Effector memory CD8-positive, alpha-beta T cell (primary cell): ENCODE measurements around the gene HSPA1L.
A peak's percentile ranks its signal among the peaks of the same experiment; 100 is the strongest.

Source experiments
- ATAC-seq: fragments of 150-1000 bp; cut with Tn5 transposase; replicated peaks from 2 replicates; pipeline ENCODE4 v1.10.0; 2021; ENCODE audit warnings: mild to moderate bottlenecking, moderate library complexity
- DNase-seq, 3 experiments: peaks; one replicate each; pipeline ENCODE4 v3.0.0; 2021
- H3K27ac Mint-ChIP-seq, 2 donors: one replicate each; pipeline ENCODE4 v1.8.0; 2022; ENCODE audit warnings: mild to moderate bottlenecking in 2 of 2, mixed read lengths in 2 of 2, moderate library complexity in 2 of 2
- H3K27me3 Mint-ChIP-seq, 2 donors: one replicate each; pipeline ENCODE4 v1.8.0; 2022; ENCODE audit warnings: mixed read lengths in 2 of 2
- H3K36me3 Mint-ChIP-seq: one replicate; pipeline ENCODE4 v1.8.0; 2022; ENCODE audit warnings: mild to moderate bottlenecking, moderate library complexity, mixed read lengths; ENCODE audit not compliant: insufficient read depth
- H3K4me1 Mint-ChIP-seq, 2 donors: one replicate each; pipeline ENCODE4 v1.8.0; 2022; ENCODE audit warnings: low read depth in 2 of 2, mixed read lengths in 2 of 2
- H3K4me3 Mint-ChIP-seq, 2 donors: one replicate each; pipeline ENCODE4 v1.8.0; 2022; ENCODE audit warnings: mild to moderate bottlenecking in 2 of 2, mixed read lengths in 2 of 2, moderate library complexity in 2 of 2
- H3K9me3 Mint-ChIP-seq, 2 donors: one replicate each; pipeline ENCODE4 v1.8.0; 2022; ENCODE audit warnings: mixed read lengths in 2 of 2

HSPA1L gene

DNA sequence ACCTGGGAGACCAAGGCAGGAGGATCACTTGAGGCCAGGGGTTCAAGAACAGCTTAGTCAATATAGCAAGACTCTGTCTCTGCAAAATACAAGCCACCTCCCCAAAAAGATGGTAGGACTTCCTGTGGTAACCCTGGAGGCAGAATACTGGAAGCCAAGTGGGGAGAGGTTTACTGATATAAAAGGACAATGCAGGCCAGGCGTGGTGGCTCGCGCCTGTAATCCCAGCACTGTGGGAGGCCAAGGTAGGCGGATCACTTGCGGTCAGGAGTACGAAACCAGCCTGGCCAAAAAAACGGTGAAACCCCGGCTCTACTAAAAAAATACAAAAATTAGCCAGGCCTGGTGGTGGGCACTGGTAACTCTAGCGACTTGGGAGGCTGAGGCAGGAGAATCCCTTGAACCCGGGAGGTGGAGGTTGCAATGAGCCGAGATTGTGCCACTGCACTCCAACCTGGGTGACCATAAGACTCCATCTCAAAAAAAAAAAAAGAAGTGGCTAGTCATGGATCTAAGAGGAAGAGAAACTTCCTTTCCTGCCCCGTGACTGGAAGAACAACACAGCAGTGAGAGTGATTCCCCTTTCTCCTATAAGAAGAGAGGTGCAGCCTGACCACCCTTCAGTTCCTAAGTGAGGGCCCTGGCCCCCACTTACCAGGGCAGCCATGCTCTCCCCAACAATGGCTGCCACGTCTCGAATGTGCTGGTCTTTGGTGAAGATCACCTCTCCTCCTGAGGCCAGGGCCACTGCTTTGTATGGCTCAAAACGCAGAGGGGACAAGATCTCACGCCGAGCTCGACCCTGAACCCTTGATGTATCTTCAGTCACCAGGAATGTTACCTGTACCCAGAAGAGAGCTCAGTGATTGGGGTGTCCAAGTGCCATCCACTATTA is 46.5 kb downstream of the HSPA1L start:
- no peaks in the 10 kb centered on the region for H3K27me3 Mint-ChIP-seq
- H3K27ac Mint-ChIP-seq: no peak overlapping the region
- H3K4me1 Mint-ChIP-seq: peaks cover 21 to 23% of the 10 kb centered on the region in 2 donors
- no peaks in the 10 kb centered on the region for H3K9me3 Mint-ChIP-seq
- no peak overlapping the region for H3K4me3 Mint-ChIP-seq
- no peak for ATAC-seq
- peaks cover 8% of the 10 kb centered on the region for H3K36me3 Mint-ChIP-seq
- no peak for DNase-seq

DNA sequence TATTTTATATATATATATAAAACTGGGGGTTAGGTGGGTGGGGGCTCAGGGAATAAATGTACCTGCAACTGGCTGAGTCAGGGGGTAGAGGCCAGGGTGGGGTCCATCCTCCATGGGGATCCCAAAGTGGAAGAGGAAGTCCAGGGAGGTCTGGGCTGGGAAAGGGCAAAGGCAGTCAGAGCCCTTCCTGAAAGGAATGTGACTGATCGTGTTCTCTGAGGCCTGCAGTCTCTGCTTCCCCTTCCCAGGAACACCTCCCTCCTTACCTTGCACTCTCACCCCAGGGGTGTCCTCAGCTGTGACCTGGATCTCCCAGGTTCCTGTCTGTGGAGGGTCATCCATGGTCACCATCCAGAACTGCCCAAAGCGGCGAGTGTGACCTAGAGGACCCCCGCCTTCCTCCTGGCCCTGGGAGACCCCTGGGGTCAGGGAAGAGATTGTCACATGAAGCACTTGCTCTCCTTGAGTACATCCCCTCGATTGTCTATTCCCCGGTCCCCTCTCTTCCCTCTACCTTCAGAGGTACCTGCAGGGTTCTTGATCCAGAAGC is 47.9 kb downstream of the HSPA1L start:
- no peaks in the 10 kb centered on the region for H3K9me3 Mint-ChIP-seq
- H3K4me3 Mint-ChIP-seq: no peak overlapping the region
- peaks cover 5% of the 10 kb centered on the region for H3K36me3 Mint-ChIP-seq
- no peak overlapping the region for H3K27ac Mint-ChIP-seq
- H3K27me3 Mint-ChIP-seq: no peaks in the 10 kb centered on the region
- peaks cover 12 to 20% of the 10 kb centered on the region in 2 donors for H3K4me1 Mint-ChIP-seq
- DNase-seq: no peak
- no peak for ATAC-seq

DNA sequence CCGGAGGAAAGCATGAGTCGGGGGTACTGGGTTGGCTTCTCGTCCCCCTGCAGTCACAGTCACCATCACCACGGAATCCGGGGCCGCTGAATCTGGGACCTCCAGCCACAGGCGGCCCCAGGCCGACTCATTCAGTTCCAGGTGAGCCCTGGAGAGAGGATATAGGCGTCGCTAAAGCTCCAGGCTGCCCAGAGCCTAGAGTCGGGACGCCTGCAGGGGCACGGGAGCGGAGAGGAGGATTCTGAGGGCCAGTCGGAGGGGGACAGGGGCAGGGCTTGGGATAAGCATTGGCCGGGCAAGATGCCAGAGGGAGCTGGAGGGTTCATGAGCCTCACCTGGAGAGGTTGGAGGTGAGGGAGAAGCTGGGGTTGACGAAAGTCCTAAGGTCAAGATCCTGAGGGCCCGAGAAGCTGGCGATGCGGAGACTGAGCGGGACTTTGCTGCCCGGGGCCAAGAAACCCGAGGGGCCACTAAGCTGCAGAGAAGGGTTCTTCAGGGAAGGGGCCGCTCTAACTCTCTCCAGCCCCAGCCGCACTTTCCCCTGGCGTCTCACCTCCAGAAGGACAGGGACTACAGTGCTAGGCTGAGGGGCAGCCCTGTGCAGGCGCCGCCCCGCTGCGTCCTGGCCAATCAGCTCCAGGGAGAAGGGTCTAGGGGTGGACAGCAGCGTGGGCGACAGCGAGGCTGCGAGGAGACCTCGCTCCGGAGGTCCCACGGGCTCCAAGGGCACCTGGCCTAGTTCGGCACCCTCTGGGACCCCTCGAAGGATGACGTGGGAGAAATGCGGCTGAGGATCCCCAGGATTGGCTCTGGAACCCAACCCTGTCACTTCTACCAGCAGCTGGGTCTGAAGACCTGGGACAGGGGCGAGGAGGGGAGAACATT is 48.9 kb downstream of the HSPA1L start:
- H3K9me3 Mint-ChIP-seq: no peaks in the 10 kb centered on the region
- H3K27me3 Mint-ChIP-seq: no peaks in the 10 kb centered on the region
- no peak overlapping the region for H3K4me3 Mint-ChIP-seq
- H3K36me3 Mint-ChIP-seq: peaks cover 6% of the 10 kb centered on the region
- ATAC-seq (no peak), DNase-seq (no peak)
- no peak overlapping the region for H3K27ac Mint-ChIP-seq
- peaks cover 7 to 15% of the 10 kb centered on the region in 2 donors for H3K4me1 Mint-ChIP-seq

DNA sequence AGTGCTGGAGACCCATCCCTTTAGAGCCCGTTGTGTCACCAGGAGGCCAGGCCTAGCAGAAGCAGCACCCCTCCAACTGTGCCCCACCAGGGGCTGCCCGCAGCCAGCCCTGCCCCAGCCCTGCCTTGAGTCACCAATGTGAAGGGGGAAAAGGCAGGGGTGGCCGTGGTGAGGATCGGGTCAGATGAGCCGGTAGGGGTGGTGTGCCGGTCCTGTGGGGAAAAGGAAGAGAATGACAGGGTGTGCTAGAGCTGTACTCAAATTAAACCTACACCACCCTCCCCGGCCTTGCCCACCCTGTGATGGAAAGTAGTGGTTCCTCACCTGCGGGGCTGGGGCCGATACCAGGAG is 49.5 kb downstream of the HSPA1L start:
- no peak overlapping the region for H3K4me3 Mint-ChIP-seq
- no peak for ATAC-seq
- peak overlapping the region in 1 of 2 donors; percentile 35 for H3K27ac Mint-ChIP-seq

DNA sequence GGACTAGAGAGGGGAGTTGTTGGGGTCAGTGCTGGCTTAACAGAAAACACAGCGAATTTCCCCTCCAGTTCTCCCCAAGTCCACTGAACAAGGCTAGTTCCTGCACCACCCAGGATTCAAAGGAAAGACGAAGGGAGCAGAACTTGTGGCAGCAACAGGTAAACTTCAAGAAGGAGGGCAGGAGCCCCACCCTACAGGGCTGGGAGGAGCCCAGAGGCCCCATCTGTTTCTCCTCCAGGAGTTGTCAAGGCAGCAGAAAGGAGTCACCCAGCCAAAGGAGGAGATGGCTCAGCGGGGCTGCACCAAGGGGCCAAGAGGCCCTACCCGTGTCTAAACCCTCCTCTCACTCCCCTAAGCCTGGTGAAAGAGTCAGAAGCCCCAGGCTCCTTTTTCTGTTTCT is 50.9 kb downstream of the HSPA1L start:
- Mint-ChIP-seq H3K4me1 (peaks cover 0 to 7% of the 10 kb centered on the region in 2 donors), H3K27ac (peak overlapping the region in 1 of 2 donors; percentile 31), H3K36me3 (peaks cover 4% of the 10 kb centered on the region), H3K9me3 (no peaks in the 10 kb centered on the region), H3K4me3 (no peak overlapping the region), H3K27me3 (no peaks in the 10 kb centered on the region)
- ATAC-seq (no peak), DNase-seq (no peak)

More for the DNA sequence above, 49.5 kb downstream of the HSPA1L start:
- Mint-ChIP-seq H3K36me3 (peaks cover 6% of the 10 kb centered on the region), H3K4me1 (peaks cover 6 to 13% of the 10 kb centered on the region in 2 donors), H3K27me3 (no peaks in the 10 kb centered on the region), H3K9me3 (no peaks in the 10 kb centered on the region)
- DNase-seq: no peak

DNA sequence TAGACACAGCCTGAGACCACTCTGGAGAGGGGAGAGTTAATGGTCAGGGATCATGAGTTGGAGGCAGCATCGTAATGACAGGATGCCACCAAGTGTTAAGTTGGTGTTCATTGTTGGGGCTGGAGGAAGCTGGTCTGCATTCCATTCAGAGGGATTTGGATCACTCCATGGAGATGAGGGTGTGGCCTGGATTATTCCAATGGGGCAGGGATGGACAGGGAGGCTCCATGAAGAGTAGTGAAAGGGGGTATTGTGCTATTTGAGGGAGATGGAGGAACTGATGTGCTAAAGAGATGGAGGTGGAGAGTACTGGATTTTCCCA is 51.5 kb downstream of the HSPA1L start:
- DNase-seq (no peak), ATAC-seq (no peak)
- H3K4me1 Mint-ChIP-seq: peaks cover 0 to 7% of the 10 kb centered on the region in 2 donors
- no peaks in the 10 kb centered on the region for H3K9me3 Mint-ChIP-seq
- H3K4me3 Mint-ChIP-seq: no peak overlapping the region
- peak overlapping the region; percentile 31 to 83 for H3K27ac Mint-ChIP-seq
- H3K27me3 Mint-ChIP-seq: no peaks in the 10 kb centered on the region
- H3K36me3 Mint-ChIP-seq: peaks cover 4% of the 10 kb centered on the region

DNA sequence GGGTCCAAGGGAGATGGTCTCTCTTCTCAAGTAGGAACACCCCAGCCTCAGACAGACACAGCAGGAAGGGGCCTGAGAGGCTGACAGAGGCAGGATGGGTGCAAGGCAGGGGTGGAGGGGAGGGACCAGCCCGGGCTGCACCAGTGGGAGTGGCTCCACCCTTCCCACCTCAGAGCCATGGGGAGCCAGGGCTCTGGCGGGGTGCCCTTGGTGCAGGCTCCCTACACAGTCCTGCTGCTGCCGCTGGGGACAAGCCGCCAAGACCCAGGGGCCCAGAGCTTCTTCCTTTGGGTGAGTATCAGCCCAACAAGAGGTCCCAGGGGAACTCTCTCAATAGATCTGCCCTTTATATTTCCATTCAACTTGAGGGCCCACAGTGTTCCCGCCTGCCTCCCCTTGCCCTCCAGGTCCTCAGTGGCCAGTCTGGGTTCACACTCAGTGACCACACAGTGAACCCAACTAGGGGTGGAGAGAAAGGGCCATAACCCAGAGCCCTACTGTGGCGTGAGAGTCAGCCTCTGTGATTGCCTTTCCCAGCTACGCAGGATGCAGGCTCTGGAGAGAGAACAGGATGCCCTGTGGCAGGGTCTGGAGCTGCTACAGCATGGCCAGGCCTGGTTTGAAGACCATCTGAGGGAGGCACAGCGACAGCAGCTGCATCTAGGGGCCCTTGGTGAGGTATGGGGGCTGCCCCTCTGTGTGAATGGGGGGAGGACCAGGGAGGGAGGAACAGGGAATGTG is 52.0 kb downstream of the HSPA1L start:
- ATAC-seq (no peak), DNase-seq (no peak)
- Mint-ChIP-seq H3K9me3 (no peaks in the 10 kb centered on the region), H3K27me3 (no peaks in the 10 kb centered on the region), H3K36me3 (peaks cover 4% of the 10 kb centered on the region), H3K4me1 (peaks cover 0 to 7% of the 10 kb centered on the region in 2 donors), H3K4me3 (no peak overlapping the region), H3K27ac (peak overlapping the region; percentile 31 to 83)

DNA sequence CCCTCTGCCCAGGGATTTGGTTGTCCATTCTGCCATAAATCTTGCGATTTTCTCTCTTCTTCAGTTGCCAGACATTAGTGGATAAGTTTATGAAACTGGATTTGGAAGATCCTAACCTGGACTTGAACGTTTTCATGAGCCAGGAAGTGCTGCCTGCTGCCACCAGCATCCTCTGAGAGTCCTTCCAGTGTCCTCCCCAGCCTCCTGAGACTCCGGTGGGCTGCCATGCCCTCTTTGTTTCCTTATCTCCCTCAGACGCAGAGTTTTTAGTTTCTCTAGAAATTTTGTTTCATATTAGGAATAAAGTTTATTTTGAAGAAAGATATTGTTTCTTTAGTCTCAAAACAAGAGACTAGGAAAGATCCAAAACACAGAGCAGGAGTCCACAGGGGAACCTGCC is 52.7 kb downstream of the HSPA1L start, which contains the start of gene SAPCD1:
Gene SAPCD1, plus strand, starts transcription at position 301 of the 400 bp plus-strand sequence. CDS start 399 bp downstream, outside the sequence.
- H3K27ac Mint-ChIP-seq: peak within 1 kb of the TSS; percentile 59 to 83
- H3K4me1 Mint-ChIP-seq: peaks cover 0 to 7% of the 10 kb centered on the region in 2 donors
- no peaks in the 10 kb centered on the region for H3K9me3 Mint-ChIP-seq
- no peaks in the 10 kb centered on the region for H3K27me3 Mint-ChIP-seq
- DNase-seq: no peak
- H3K36me3 Mint-ChIP-seq: peaks cover 4% of the 10 kb centered on the region
- H3K4me3 Mint-ChIP-seq: no peak within 1 kb of the TSS
- no peak for ATAC-seq

DNA sequence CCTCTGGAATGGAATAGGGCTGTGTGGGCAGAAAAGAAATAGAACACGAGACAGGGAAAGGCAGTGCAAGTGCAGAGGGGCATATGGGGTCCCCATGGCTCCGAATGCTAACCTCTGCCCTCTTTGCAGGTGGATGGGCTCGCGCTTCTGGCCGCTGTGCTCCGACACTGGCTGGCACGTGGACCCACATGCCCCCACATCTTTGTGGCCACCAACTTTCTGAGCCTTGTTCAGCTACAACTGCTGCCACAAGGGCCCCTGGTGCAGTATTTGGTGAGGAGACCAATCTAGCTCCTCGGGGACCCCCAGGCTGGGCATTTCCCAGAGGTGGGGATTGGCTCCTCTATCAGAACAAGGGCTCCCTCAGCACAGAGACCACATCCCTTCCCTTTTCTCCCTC is 53.7 kb downstream of the HSPA1L start:
- H3K4me1 Mint-ChIP-seq: peaks cover 0 to 7% of the 10 kb centered on the region in 2 donors
- ATAC-seq: no peak
- peak overlapping the region in 1 of 2 donors; percentile 59 for H3K27ac Mint-ChIP-seq
- no peak overlapping the region for H3K4me3 Mint-ChIP-seq
- no peak for DNase-seq
- H3K36me3 Mint-ChIP-seq: peaks cover 4% of the 10 kb centered on the region
- H3K27me3 Mint-ChIP-seq: no peaks in the 10 kb centered on the region
- no peaks in the 10 kb centered on the region for H3K9me3 Mint-ChIP-seq

DNA sequence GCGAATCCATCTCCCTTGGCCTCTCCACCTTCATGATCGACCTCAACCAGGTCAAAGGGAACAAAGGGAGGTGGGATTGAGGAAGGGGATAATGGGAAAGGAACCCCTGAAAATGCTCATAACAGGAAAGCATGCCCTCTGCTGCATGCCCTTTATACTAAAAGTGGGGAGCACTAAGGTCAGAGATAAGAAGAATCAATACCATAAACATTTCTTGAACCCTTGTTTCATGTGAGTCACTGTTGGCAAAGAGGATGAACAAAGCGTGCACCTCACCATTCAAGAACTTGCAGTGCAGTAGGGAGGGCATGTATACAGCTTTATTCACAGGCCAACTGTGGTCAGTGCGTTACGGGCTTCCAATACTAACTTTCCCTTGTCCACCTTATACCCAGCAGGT is 54.3 kb downstream of the HSPA1L start:
- no peaks in the 10 kb centered on the region for H3K27me3 Mint-ChIP-seq
- H3K27ac Mint-ChIP-seq: no peak overlapping the region
- ATAC-seq: no peak
- no peak for DNase-seq
- H3K4me1 Mint-ChIP-seq: peaks cover 0 to 8% of the 10 kb centered on the region in 2 donors
- peaks cover 4% of the 10 kb centered on the region for H3K36me3 Mint-ChIP-seq
- H3K4me3 Mint-ChIP-seq: no peak overlapping the region
- H3K9me3 Mint-ChIP-seq: no peaks in the 10 kb centered on the region
